NCI-H2196 (cell line): ENCODE measurements around the gene MCOLN1.
A peak's percentile ranks its signal among the peaks of the same experiment; 100 is the strongest.
"Not testable (repeated sequence)": the region's sequence is repeated elsewhere in the genome, so short reads cannot be mapped to it uniquely, and the experiment has no call there.

Experiments used
- DNase-seq: peaks from one replicate; lab custom pipeline; 2025; ENCODE audit not compliant: unreplicated experiment; lab: John Stamatoyannopoulos, UW

Gene MCOLN1

GRCh38 chr19:7562646-7563393 lies 40.4 kb downstream of the MCOLN1 start:
- DNase-seq = peak; percentile 29

- no peak for DNase-seq
These were observed 42.4 kb downstream of the MCOLN1 start for GRCh38 chr19:7564866-7565265.

- no peak for DNase-seq
These were observed 42.9 kb downstream of the MCOLN1 start for GRCh38 chr19:7565332-7565731.

GRCh38 chr19:7570761-7571160 lies 48.3 kb downstream of the MCOLN1 start:
- no peak for DNase-seq

GRCh38 chr19:7575434-7576040 lies 53.1 kb downstream of the MCOLN1 start:
- DNase-seq = no peak

GRCh38 chr19:7577422-7577821 lies 55.0 kb downstream of the MCOLN1 start:
- DNase-seq = not testable (repeated sequence)

GRCh38 chr19:7578127-7578526 lies 55.7 kb downstream of the MCOLN1 start:
- no peak for DNase-seq

GRCh38 chr19:7579182-7579581 lies 56.8 kb downstream of the MCOLN1 start:
- no peak for DNase-seq

GRCh38 chr19:7582446-7582845 lies 60.0 kb downstream of the MCOLN1 start:
- no peak for DNase-seq
